Measurements from ENCODE around the gene MIB1. TPM values are rescaled to one million over a fixed set of nuclear protein-coding genes. Genes with fewer than 3 reads are reported as not detected.

Gene MIB1
- total and polyA plus RNA-seq, 9 of the 15 experiments (the other 6 are each of a cell fraction or from before 2014, with no cell fraction given), result 7.2 to 43.8 (median 23.2) TPM

- ChIA-PET CTCF (ENCODE audit: low intra/inter-chr PET ratio) (no interaction called here), POLR2A (interaction anchor here (1.7 to 3.8 kb wide), 2 partner anchors 10 to 37 kb away, joined by 5 to 21 read pairs; partner anchors contain the start of gene ABHD3)
- Histone ChIP-seq H3K9me1 (ENCODE audit: control insufficient read depth, insufficient read depth, low read length) (no peaks in the 10 kb centered on the region), H3K27me3 (ENCODE audit: control insufficient read depth in 2 of 2, insufficient read depth in 2 of 2, low read length in 2 of 2) (no peaks in the 10 kb centered on the region), H3K36me3 (ENCODE audit: control insufficient read depth, insufficient read depth, low read length) (no peaks in the 10 kb centered on the region), H2AFZ (ENCODE audit: low read depth, low read length) (no peak overlapping the region), H3K4me2 (ENCODE audit: insufficient read depth, low read length) (peak overlapping the region; percentile 84; the same call in 1 of the 2 replicates), H3K4me3 (peak overlapping the region; percentile 90), H3K79me2 (ENCODE audit: control insufficient read depth, insufficient read depth, low read length) (peaks cover 56% of the 10 kb centered on the region), H3K27ac (ENCODE audit: extremely low read depth, low read depth, low read length) (peak overlapping the region; percentile 95), H3K9ac (ENCODE audit: insufficient read depth in 1 of 2, low read depth in 2 of 2, low read length in 2 of 2) (peak overlapping the region; percentile 90 to 98; a peak in 3 of 4 replicates), H3K9me3 (replicated peaks; ENCODE audit: control insufficient read depth, insufficient read depth, low read depth, low read length) (no peaks in the 10 kb centered on the region; the same call in 1 of the 2 replicates), H3K4me1 (replicated peaks in 1 of 2; ENCODE audit: control insufficient read depth in 2 of 2, insufficient read depth in 2 of 2, low read length in 2 of 2) (peaks cover 12 to 14% of the 10 kb centered on the region in 2 experiments; a peak in 4 of 5 replicates), H4K20me1 (replicated peaks; ENCODE audit: control insufficient read depth, insufficient read depth, low read length) (peaks cover 7% of the 10 kb centered on the region; the same call in 1 of the 2 replicates)
- WGBS (ENCODE audit: insufficient coverage, low coverage, missing lambda C conversion rate), result 0% methylated on average over 6 of the region's 41 CpGs
- ATAC-seq, result no peak
- no TSS peak for BruUV-seq (replicated peaks)
- FAIRE-seq, result no peak
- intact Hi-C loops (cut with micrococcal nuclease), result loop anchor here (5.0 to 10.0 kb wide), 2 partner anchors 129 to 246 kb away; partner anchors contain the start of gene SNRPD1
- in situ Hi-C loops (cut with MboI), result no loop called here
- DNase-seq (ENCODE audit: extremely low read depth in 1 of 4, low spot score in 3 of 4), result no peak
- peak; percentile 18 for TF ChIP-seq RBM25 (IDR thresholded peaks at IDR 0.05; ENCODE audit: low read depth, low read length, severe bottlenecking)
- no peak for TF ChIP-seq TARDBP (IDR thresholded peaks at IDR 0.05)
- no peak for TF ChIP-seq CGGBP1 (CRISPR knock-in tag; IDR thresholded peaks at IDR 0.05)
- no peak for TF ChIP-seq ZNF79 (CRISPR knock-in tag; IDR thresholded peaks at IDR 0.05; ENCODE audit: low read depth)
- TF ChIP-seq CEBPZ (IDR thresholded peaks at IDR 0.05; ENCODE audit: borderline replicate concordance, low read depth, low read length), result no peak
- TF ChIP-seq ZFX (CRISPR knock-in tag; IDR thresholded peaks at IDR 0.05), result 0 out of 2 replicates have a peak, but pooled peaks have one; percentile 6
- TF ChIP-seq FOXA3 (CRISPR knock-in tag; conservative IDR thresholded peaks at IDR 0.05 in 1 of 2, IDR thresholded peaks at IDR 0.05 in 1 of 2), result no peak
- TF ChIP-seq ETV5 (CRISPR knock-in tag; IDR thresholded peaks at IDR 0.05; ENCODE audit: low read depth), result no peak
- no peak for TF ChIP-seq STAT5A (IDR thresholded peaks at IDR 0.05; ENCODE audit: borderline replicate concordance, low read length)
- TF ChIP-seq ATF6 (CRISPR knock-in tag; IDR thresholded peaks at IDR 0.05), result no peak
- no peak for TF ChIP-seq TAF15 (IDR thresholded peaks at IDR 0.05; ENCODE audit: low read depth, low read length)
- peak in 1 of 2 experiments; percentile 6 for TF ChIP-seq E2F6 (IDR thresholded peaks at IDR 0.05; ENCODE audit: borderline replicate concordance in 1 of 2, extremely low read depth in 1 of 2, insufficient read depth in 1 of 2, insufficient read length in 1 of 2, low read depth in 1 of 2, low read length in 1 of 2, poor library complexity in 1 of 2, severe bottlenecking in 1 of 2)
- TF ChIP-seq GTF2B (IDR thresholded peaks at IDR 0.05; ENCODE audit: extremely low read depth, insufficient read length), result no peak
- no peak for TF ChIP-seq ZNF830 (CRISPR knock-in tag; IDR thresholded peaks at IDR 0.05)
These were observed 645 bp downstream of the MIB1 start for GRCh38 chr18:21741312-21741561.
